Ovary (tissue), 9 donors: ENCODE measurements around the gene CBY1. TPM values are rescaled to one million over a fixed set of nuclear protein-coding genes. Genes with fewer than 3 reads are reported as not detected.

Experiments
- DNase-seq, 5 donors: peaks; one replicate each; pipeline ENCODE4 v3.0.0-alpha.2; 2019 to 2020
- H3K27ac ChIP-seq, 2 donors: fragments of 200-600 bp; one replicate each; pipeline versions ENCODE4 v1.5.1 to v1.8.0; 2019 to 2022
- H3K27me3 ChIP-seq: fragments of 200-600 bp; one replicate; pipeline ENCODE4 v1.8.0; 2022
- H3K36me3 ChIP-seq: fragments of 200-600 bp; sonication (generic); one replicate; pipeline ENCODE4 v1.5.1; 2019
- H3K4me1 ChIP-seq: one replicate; pipeline ENCODE4 v1.8.1; 2013; ENCODE audit warnings: mild to moderate bottlenecking, moderate library complexity; ENCODE audit not compliant: insufficient read depth
- H3K4me3 ChIP-seq: fragments of 200-600 bp; sonication (generic); one replicate; pipeline ENCODE4 v1.5.1; 2017
- H3K9me3 ChIP-seq, 2 donors: fragments of 200-600 bp in 1 of 2; sonication (generic) in 1 of 2; one replicate each; pipeline versions ENCODE4 v1.5.1 to v1.8.1; 2013 to 2019; ENCODE audit warnings: mild to moderate bottlenecking in 1 of 2, moderate library complexity in 1 of 2
- EP300 ChIP-seq: sonication (generic); formaldehyde crosslinking; IDR thresholded peaks from one replicate; pipeline ENCODE4 v1.6.1; 2017; ENCODE audit warnings: antibody characterized with exemption
- POLR2A ChIP-seq: fragments of 450-650 bp; IDR thresholded peaks from one replicate; pipeline ENCODE4 v1.6.1; 2017; ENCODE audit warnings: antibody characterized with exemption, mild to moderate bottlenecking, moderate library complexity
- WGBS, 3 donors: extraction: QIAGEN DNeasy Blood & Tissue Kit in 1 of 3; methylation state at CpG; one replicate each; pipeline versions ENCODE4 v1.1.5 to v1.1.7; 2013 to 2017; 5-methylcytosine and 5-hydroxymethylcytosine counted together
- intact Hi-C, 4 donors: fragments of 100-400 bp; cut with DNase I; formaldehyde crosslinking; loops; one replicate each; pipeline versions ENCODE4 v1.11.0 to v1.15.1; 2022 to 2023
- polyA plus RNA-seq, 2 donors: library from polyadenylated mRNA; stranded (reverse); fragments of 200-250 nt in 1 of 2; fragments of 350-450 nt in 1 of 2; fragmentation: Illumina TruSeq in 1 of 2; extraction: RNeasy Lipid Tissue Mini Kit (QIAGEN cat#74804) in 1 of 2; gene quantifications; one replicate each; pipeline ENCODE4 v1.2.3, GENCODE V29; 2013 to 2014
- total RNA-seq, 7 donors: library from RNA; depleted of rRNA in 2 of 7; stranded (reverse); fragments of >200 nt in 2 of 7; fragmentation: NEBNext Ultra II Directional in 3 of 7; extraction: Animal tissue kit (Norgen Biotek cat#: 25700) in 3 of 7; gene quantifications; one replicate each; pipeline versions ENCODE4 v1.1.0 to v1.2.4, GENCODE V29; 2016 to 2023
- TF ChIP-seq, protein P1 (sequence below), 3 donors: fragments of 450-650 bp in 2 of 3; fragments of 200-600 bp in 1 of 3; IDR thresholded peaks; one replicate each; pipeline versions ENCODE4 v1.5.1 to v1.8.0; 2016 to 2022; ENCODE audit warnings: antibody characterized with exemption in 3 of 3, mild to moderate bottlenecking in 1 of 3
- donor health status: DM: no; HTN: no; CAD: no; lungs with moderate emphysema.
- donor health status: DM: no; HTN: no; CAD: no.
- donor health status: Bipolar disorder and iron deficiency.
- donor health status: DM: yes; HTN: yes; CAD: no.
- donor health status: DM: no; HTN: no; CAD: no.
- donor health status: DM: yes; HTN: yes; CAD: no.

Gene CBY1
- total and polyA plus RNA-seq, 9 donors, result 15.5 to 84.0 (median 40.5) TPM

DNA sequence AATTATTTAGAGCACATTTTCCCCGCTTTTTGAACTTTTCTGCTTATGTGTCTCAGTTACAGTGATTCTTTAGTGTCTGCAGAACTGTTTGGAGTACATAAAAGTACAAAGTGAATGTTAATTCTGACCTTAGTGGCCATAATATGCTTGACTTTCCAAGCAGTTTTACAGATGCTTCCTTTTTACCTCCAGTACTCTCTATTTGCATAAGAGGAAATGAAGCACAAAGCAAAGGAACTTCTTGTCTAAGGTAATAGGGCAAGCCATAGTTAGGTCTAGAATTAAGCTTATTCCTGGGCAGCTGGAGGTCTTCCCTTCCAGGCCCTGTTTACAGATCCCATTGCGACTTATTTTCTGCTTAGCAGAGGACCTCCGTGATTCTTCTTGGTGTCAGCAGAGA is 52.9 kb downstream of the CBY1 start:
- Histone ChIP-seq H3K4me1 (peaks cover 9% of the 10 kb centered on the region), H3K36me3 (no peaks in the 10 kb centered on the region), H3K27me3 (no peaks in the 10 kb centered on the region), H3K27ac (no peak overlapping the region), H3K4me3 (no peak overlapping the region), H3K9me3 (no peaks in the 10 kb centered on the region)
- intact Hi-C loops, result no loop called here
- no peak for DNase-seq
- WGBS, 3 donors, result 64 to 81% (median 76%) methylated on average over 3 of the region's 3 CpGs
- TF ChIP-seq POLR2A, result no peak
- TF ChIP-seq EP300, result no peak
- TF ChIP-seq, protein P1, sequence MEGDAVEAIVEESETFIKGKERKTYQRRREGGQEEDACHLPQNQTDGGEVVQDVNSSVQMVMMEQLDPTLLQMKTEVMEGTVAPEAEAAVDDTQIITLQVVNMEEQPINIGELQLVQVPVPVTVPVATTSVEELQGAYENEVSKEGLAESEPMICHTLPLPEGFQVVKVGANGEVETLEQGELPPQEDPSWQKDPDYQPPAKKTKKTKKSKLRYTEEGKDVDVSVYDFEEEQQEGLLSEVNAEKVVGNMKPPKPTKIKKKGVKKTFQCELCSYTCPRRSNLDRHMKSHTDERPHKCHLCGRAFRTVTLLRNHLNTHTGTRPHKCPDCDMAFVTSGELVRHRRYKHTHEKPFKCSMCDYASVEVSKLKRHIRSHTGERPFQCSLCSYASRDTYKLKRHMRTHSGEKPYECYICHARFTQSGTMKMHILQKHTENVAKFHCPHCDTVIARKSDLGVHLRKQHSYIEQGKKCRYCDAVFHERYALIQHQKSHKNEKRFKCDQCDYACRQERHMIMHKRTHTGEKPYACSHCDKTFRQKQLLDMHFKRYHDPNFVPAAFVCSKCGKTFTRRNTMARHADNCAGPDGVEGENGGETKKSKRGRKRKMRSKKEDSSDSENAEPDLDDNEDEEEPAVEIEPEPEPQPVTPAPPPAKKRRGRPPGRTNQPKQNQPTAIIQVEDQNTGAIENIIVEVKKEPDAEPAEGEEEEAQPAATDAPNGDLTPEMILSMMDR (IDR thresholded peaks at IDR 0.05), result no peak

DNA sequence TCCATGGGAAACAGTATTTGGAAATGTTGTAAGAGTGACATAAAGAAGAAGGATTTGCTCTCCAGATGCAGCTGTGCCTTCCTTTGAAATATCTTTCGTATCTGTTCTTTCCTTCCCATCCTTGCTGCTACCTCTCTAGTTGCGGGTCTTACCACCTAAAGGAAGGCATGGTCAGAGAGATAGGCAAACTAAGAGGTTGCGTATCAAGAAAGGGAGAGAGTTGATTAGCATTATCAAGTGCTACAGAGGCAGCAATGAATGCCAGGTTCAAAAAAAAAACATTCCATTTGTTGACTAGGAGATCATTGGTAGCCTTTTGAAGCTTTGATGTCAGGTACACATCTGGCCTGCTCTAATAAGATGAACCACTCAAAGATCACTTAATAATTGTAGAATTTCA is 53.9 kb downstream of the CBY1 start:
- peaks cover 9% of the 10 kb centered on the region for H3K4me1 ChIP-seq
- TF ChIP-seq, protein P1 (IDR thresholded peaks at IDR 0.05), result no peak
- TF ChIP-seq EP300 (no peak), POLR2A (no peak)
- H3K9me3 ChIP-seq, result no peaks in the 10 kb centered on the region
- intact Hi-C loops, result no loop called here
- no peak overlapping the region for H3K27ac ChIP-seq
- no peaks in the 10 kb centered on the region for H3K36me3 ChIP-seq
- H3K27me3 ChIP-seq, result no peaks in the 10 kb centered on the region
- H3K4me3 ChIP-seq, result no peak overlapping the region
- 94 to 95% (median 94%) methylated on average over 3 of the region's 3 CpGs for WGBS, 3 donors
- no peak for DNase-seq

DNA sequence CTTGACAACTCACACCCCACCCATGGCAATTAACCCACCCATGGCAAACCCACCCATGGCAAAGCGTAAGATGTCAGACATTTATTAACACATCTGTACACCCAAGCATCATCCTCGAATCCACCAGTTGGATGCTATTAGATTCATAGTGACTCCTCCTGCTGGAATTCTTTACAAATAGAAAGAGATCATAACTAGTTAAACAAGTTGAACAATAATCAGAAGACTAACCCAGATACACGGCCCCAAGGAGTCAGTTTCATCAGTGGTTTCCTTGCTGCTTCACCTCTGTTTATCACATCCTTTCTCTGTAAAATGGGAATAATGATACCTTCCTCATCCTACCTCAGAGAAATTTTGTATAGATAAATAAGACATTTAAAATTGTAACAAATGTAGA is 54.4 kb downstream of the CBY1 start:
- intact Hi-C loops, result no loop called here
- TF ChIP-seq EP300 (no peak), POLR2A (no peak)
- TF ChIP-seq, protein P1 (IDR thresholded peaks at IDR 0.05), result no peak
- H3K27me3 ChIP-seq, result no peaks in the 10 kb centered on the region
- H3K27ac ChIP-seq, result no peak overlapping the region
- peaks cover 9% of the 10 kb centered on the region for H3K4me1 ChIP-seq
- no peak overlapping the region for H3K4me3 ChIP-seq
- 83 to 86% (median 84%) methylated on average over 3 of the region's 3 CpGs for WGBS, 3 donors
- H3K9me3 ChIP-seq, result no peaks in the 10 kb centered on the region
- no peaks in the 10 kb centered on the region for H3K36me3 ChIP-seq
- DNase-seq, result no peak

DNA sequence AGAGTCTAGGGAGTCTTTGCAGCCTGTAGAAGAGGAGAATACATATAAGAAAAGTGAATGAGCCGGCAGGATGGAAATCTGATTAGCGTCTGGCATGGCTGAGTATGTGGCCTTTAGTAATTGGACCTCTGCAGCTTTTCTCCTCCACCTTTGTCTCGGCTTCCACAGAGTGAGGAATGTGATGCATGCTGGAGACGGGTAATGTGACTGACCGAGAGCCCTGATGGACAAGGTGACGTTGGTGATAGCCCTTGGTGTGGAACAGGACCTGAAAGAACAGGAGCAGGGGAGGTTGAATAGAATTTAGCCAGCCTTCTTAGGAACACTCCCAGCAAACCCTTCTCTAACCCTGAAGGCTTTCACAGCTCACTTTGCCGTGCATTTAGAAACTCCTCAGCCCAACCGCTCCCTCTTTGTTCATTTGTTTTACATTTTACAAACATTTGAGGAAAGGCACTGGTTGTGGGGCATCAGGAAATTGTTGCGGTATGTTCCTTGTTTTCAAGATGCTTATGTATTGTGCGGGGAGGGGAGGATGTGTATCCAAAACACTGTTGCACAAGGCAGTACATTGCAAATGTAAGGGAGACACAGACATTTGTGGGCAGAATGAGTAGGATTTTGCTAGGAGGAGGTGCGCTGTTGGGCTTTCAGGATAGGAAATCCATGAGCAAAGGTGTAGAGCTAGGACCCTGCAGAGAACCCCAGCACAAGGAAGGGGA is 56.2 kb downstream of the CBY1 start:
- H3K27ac ChIP-seq, result no peak overlapping the region
- intact Hi-C loops, result no loop called here
- H3K4me3 ChIP-seq, result no peak overlapping the region
- H3K9me3 ChIP-seq, result no peaks in the 10 kb centered on the region
- peaks cover 5% of the 10 kb centered on the region for H3K4me1 ChIP-seq
- 74 to 86% (median 81%) methylated on average over 11 of the region's 11 CpGs for WGBS, 3 donors
- TF ChIP-seq POLR2A, result no peak
- TF ChIP-seq, protein P1 (IDR thresholded peaks at IDR 0.05), result no peak
- no peak for TF ChIP-seq EP300
- DNase-seq, result no peak
- H3K36me3 ChIP-seq, result no peaks in the 10 kb centered on the region
- no peaks in the 10 kb centered on the region for H3K27me3 ChIP-seq
